Left kidney (tissue), 8 donors: Measurements from ENCODE around the gene KCTD20. TPM values are rescaled to one million over a fixed set of nuclear protein-coding genes. Genes with fewer than 3 reads are reported as not detected.
"Not testable (repeated sequence)": the region's sequence is repeated elsewhere in the genome, so short reads cannot be mapped to it uniquely, and the experiment has no call there.

Source experiments
- DNase-seq: peaks from one replicate; pipeline ENCODE4 v3.0.0-alpha.2; 2013
- long read RNA-seq, 8 donors: transcript quantifications; one replicate each; lab custom pipeline, GENCODE V29; 2026
- polyA plus RNA-seq: library from polyadenylated mRNA; unstranded; fragments of 120-200 nt; gene quantifications from one replicate; pipeline ENCODE4 v1.2.1, GENCODE V29; 2013; ENCODE audit not compliant: insufficient read length

KCTD20 gene
- polyA plus RNA-seq, result 55.8 TPM
- long read RNA-seq, donor 1, full-length matches to known transcripts, result 15 of 15 reads
- long read RNA-seq, donor 1, partial matches to known transcripts, result 0 of 15 reads
- long read RNA-seq, donor 1, other reads (novel, unspliced or antisense), result 0 of 15 reads
- long read RNA-seq, donor 2, full-length matches to known transcripts, result 7 of 7 reads
- long read RNA-seq, donor 2, partial matches to known transcripts, result 0 of 7 reads
- long read RNA-seq, donor 2, other reads (novel, unspliced or antisense), result 0 of 7 reads
- long read RNA-seq, donor 3, full-length matches to known transcripts, result 9 of 17 reads
- long read RNA-seq, donor 3, partial matches to known transcripts, result 8 of 17 reads
- long read RNA-seq, donor 3, other reads (novel, unspliced or antisense), result 0 of 17 reads
- long read RNA-seq, donor 4, result 0 reads
- long read RNA-seq, donor 5, full-length matches to known transcripts, result 15 of 36 reads
- long read RNA-seq, donor 5, partial matches to known transcripts, result 21 of 36 reads
- long read RNA-seq, donor 5, other reads (novel, unspliced or antisense), result 0 of 36 reads
- long read RNA-seq, donor 6, full-length matches to known transcripts, result 16 of 16 reads
- long read RNA-seq, donor 6, partial matches to known transcripts, result 0 of 16 reads
- long read RNA-seq, donor 6, other reads (novel, unspliced or antisense), result 0 of 16 reads
- long read RNA-seq, donor 7, full-length matches to known transcripts, result 13 of 13 reads
- long read RNA-seq, donor 7, partial matches to known transcripts, result 0 of 13 reads
- long read RNA-seq, donor 7, other reads (novel, unspliced or antisense), result 0 of 13 reads
- long read RNA-seq, donor 8, full-length matches to known transcripts, result 5 of 5 reads
- long read RNA-seq, donor 8, partial matches to known transcripts, result 0 of 5 reads
- long read RNA-seq, donor 8, other reads (novel, unspliced or antisense), result 0 of 5 reads

DNA sequence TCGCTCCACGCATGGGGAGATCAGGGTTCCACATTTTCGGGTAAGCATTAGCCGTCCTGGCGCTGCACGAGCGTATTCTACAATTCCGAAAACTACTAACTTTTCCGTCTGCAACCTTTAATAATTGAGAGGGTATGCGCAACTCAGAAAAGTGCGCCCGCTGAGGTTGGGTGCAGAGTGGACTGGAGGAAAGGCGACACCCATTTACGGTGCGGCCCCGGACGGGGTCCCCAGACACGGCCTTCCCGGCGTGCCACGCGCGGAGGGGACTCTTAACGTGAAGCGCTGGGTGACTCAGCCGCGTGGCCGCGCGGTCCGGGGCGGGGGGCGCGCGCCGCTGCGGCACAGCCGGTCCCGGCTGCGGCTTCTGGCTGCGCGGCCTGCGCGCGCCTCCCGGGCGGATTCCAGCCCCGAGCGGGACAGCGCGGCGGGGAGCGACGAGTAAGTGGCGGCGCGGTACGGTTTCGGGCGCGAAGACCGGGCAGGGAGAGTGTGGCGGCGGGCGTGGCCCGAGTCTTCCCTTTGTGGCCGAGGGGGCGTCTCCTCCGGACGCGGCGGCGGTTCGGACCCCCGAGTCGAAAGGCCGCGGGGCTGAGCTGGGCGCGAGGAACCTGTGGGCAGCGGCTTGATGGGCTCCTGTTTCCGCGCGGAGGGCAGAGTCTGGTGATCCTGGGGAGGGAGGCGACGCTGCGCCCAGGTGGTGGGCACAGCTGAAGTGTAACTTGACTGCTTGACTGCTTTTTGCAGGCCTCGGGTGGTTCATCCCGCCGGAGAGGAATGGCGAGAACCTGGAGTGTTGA, at the start of gene KCTD20, which contains the start of gene PXT1:
Gene KCTD20 (plus strand): TSS at position 330 of the 800 bp plus-strand sequence. CDS start 27,098 bp downstream, outside the sequence.
Gene PXT1 (minus strand): TSS at position 184 of the 800 bp plus-strand sequence. CDS start 16,772 bp downstream, outside the sequence.
- DNase-seq, result peak; percentile 89

DNA sequence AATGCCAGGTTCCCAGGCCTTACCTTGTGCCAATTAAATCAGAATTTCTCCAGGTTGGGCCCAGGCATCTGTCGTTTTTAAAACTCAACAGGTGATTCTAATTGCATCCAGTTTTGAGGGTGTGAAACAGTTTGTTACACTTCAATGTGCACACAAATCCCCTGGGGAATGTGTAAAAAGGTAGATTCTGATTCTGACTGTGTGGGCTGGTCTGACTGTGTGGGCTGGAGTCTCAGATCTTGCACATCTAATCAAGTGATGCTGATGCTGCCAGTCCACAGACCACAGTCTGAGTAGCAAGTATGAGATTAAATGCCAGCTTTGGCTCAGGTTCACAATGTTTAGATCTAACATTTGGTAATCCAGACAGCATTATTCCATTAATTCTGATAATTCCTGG, 42.8 kb upstream of the KCTD20 start:
- no peak for DNase-seq

DNA sequence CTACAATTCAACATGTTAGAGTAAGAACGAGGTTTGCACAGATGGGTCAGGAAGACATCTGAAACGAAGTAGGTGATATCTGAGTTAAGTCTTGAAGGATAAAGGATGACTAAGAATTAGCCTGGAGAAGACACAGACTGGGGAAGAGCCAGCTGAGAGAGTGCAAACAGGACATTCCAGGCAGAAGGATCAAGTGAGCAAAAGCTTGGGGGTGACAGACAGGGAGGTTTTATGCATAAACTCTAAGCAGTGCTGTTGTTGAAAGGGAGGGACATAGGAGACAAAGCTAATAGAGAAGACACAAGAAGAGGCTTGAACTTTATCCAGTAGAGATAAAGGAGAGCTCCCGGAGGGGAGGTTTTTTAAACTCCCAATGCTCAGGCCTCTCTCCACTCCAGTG, 40.3 kb upstream of the KCTD20 start:
- DNase-seq, result no peak

DNA sequence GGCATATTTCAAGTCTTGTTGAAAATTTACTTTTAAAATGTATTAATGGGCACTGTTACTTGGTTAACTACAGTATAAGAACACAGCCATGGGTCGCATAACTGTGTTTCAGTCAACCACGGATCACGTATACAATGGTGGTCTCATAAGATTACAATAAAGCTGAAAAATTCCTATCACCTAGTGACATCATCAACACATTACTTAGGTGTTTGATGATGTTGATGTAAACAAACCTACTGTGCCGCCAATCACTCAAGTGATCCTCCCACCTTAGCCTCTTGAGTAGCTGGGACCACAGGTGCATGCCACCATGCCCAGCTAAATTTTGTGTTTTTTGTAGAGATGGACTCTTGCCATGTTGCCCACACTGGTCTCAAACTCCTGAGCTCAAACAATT, 38.6 kb upstream of the KCTD20 start:
- no peak for DNase-seq

DNA sequence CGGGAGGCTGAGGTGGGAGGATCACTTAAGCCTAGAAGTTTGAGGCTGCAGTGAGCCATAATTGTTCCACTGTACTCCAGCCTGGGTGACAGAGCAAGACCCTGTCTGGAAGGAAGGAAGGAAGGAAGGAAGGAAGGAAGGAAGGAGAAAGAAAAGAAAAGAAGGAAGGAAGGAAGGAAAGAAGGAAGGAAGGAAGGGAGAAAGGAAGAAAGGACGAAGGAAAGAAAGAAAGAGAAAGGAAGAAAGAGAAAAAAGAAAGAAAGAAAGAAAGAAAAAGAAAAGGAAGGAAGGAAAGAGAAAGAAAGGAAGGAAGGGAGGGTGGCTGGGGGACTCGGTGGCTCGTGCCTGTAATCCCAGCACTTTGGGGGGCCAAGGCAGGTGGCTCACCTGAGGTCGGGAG, 33.1 kb upstream of the KCTD20 start:
- not testable (repeated sequence) for DNase-seq

DNA sequence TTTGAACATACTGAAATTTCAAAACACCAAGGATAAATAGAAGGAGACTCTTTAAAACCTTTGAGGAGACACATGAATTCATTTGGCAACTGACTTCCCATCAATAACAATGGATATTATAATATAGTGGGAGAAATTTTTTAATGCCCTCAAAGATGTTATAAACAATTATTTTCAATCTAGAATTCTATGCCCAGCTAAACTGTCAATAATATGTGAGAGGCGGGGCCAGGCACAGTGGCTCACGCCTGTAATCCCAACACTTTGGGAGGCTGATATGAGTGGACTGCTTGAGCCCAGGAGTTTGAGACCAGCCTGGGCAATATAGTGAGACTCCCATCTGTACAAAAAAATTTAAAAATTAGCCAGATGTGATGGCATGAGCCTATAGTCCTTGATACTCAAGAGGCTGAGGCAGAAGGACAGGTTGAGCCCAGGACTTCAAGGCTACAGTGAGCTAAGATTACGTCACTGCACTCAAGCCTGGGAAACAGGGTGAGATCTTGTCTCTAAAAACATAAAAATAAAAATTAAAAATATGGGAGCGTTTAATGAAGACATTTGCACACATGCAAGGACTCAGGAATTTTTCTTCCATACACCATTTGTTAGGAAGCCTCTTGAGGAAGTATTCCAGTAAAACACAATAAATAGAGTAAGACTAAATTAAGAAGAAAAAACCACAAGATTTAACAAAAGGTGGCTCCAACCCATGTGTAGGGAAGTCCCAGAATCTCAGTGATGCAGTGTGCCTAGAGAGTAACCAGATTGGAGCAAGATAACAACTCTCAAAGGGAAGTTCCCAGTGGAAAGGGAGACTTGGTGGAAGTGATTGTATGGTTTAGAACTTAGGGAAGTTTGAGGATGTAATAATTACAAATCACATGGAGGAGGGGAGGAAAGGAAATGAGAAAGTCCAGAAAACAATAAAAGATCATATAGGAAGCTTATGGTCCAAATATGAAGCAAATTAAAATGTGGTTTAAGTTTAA, 29.0 kb upstream of the KCTD20 start:
- DNase-seq, result no peak

DNA sequence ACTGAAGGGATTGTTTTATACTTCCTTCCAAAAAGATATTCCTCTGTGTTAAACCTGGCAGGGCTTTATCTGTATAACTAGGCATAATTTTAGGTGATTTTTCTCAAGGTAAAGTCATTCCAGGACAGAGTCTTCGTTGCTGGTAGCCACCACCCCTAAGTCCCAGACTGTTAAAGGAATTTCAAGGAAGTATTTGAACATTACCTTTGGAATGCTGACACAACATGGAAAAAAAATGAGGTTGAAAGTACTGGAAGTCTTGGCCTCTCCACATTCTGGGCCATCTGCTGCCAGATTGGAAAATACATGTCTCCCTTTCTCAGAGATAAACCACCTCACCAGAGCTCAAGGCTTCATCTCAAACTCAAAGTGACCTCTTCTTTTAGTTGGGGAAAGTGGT, 28.3 kb upstream of the KCTD20 start:
- no peak for DNase-seq

DNA sequence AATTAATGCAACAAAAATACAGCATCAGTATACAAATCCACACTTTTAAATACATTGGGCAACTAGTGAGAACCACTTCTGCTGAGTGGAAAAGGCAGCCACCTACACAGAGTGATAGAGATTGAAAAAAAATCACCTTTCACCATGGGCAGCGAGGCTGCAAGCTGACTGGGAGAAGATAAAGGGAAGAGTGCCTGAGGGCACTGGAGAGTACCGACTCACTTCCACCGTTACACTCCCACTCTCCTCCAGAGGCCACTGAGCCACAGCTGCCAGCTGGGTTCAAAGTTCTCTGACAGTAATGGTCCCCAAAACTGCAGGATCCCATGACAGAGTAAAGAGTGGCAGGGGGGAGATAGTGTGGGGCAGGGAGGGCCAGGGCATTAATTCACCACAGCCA, 24.2 kb upstream of the KCTD20 start:
- DNase-seq, result no peak

DNA sequence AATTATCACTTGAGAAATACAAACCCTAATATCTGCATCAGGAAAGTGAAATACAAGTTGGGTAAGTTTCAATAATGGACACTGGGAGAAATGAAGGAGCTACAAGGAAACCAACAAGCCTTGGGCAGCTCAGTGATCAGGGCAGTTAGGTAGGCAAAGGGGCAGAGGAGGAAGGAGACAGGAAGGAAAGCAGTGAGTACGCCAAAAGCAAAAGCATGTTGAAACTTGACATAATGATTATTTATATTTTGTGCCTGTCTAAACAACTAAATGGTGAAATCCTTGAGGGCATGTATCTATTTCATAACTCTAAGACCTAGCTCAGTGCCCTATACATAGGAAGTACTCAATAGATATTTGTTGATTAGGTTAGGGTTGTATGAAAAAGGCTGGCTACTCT, 23.5 kb upstream of the KCTD20 start:
- DNase-seq, result no peak

DNA sequence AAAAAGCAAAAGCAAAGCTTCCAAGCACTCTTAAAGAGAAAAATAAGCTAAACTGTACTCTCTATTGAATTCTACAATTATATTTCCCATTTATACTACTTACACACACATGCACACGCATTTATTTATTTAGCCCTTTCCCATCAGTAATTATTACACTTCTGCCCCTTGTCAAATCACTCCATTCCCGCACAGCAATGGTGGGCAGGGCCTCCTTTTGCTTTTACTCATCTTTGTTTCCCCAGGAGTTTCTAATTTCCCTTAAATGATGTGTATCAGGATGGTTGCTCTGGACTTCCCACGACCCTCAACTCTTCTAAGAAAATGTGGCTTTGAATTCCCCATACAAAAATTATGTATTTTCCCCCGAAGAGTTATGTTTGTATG, 20.1 kb upstream of the KCTD20 start:
- no peak for DNase-seq

DNA sequence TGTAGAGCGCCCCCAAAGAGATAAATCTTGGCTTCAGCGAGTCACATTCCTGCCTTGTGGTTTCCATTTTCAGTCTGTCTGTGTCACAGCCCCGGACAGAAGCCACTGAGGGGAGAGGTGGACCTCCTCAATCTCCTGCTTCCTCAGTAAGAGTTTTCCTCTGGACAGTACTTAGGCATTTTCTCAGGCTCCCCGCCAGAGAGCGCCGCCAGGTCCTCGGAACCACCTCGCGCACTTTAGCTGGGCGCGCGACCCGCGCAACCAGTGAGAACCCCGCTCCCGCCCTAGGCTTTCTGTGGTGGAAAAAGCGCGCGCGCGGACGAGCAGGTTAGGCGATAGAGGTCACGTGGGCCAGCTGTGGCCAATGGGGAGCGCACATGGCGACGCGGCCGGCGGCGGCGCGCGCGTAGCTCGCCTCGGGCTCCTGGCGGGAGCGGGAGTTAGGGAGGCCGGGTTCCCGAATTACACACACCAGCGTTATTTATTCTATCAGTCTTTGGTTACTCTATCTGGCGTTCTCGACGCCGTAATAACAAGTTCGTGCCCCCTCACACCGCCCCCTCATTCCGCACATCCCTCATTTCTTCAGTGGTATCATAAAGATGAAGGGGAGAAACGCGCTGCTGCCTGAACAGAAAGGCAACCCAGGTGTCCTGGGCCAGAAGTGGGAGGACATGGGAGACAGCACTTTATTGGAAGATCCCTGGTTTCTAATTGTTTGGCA, 19.5 kb upstream of the KCTD20 start:
- peak; percentile 98 for DNase-seq

DNA sequence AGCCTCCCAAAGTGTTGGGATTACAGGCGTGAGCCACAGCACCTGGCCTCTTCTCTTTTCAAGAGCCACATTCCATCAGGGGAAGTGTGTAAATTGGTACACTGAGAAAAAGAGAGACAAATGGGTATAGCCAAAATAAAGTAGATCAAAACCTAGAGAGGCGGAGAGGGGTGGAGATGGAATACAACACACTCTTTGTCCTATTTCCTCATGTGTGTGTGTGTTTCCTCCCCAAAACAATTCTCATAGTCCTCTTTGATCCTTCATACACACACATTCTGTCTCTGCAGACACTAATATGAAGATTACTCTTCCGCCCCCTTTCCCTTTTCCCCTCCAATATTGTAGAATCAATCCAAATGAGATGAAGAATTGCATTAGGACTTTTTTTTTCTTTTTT, 16.2 kb upstream of the KCTD20 start:
- DNase-seq, result no peak

DNA sequence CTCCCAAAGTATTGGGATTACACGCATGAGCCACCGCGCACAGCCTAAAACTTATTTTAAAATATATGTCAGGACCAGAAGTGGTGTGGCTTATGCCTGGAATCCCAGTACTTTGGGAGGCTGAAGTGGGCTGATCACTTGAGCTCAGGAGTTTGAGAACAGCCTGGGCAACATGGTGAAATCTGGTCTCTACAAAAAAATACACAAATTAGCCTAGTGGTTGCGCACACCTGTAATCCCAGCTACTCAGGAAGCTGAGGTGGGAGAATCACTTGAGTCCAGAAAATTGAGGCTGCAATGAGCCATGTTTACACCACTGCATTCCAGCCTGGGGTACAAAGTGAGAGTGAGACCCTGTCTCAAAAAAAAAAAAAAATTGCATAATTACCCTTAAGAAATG, 13.9 kb upstream of the KCTD20 start:
- DNase-seq, result no peak

DNA sequence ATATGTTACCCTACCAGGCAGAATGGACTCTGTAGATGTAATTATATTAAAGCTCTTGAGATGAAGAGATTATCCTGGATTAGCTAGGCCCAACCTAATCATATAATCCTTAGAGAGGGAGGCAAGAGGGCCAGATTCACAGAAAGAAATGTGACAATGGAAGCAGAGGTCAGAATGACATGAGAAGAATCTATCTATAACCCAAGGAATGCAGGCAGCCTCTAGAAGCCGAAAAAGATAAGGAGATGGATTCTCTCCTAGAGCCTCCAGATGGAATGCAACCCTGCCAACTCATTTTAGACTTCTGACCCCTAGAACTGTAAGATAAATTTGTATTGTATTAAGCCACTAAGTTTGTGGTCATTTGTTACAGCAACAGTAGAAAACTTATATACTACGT, 12.4 kb upstream of the KCTD20 start:
- DNase-seq, result no peak

DNA sequence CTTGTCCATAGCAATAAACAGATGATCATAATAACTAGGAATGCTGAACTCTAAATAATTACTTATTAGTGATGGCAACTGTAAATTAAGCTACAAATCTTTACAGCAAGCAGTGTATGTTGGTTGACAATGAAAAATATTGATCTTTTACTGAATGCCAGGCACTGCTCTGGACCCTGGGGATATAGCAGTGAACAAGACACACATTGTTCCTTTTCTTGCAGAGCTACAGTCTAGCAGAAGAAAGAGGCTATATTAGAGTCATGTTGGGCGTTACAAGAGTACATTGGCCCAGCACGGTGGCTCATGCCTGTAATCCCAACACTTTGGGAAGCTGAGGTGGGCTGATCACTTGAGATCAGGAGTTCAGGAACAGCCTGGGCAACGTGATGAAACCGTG, 11.6 kb upstream of the KCTD20 start:
- DNase-seq, result no peak

DNA sequence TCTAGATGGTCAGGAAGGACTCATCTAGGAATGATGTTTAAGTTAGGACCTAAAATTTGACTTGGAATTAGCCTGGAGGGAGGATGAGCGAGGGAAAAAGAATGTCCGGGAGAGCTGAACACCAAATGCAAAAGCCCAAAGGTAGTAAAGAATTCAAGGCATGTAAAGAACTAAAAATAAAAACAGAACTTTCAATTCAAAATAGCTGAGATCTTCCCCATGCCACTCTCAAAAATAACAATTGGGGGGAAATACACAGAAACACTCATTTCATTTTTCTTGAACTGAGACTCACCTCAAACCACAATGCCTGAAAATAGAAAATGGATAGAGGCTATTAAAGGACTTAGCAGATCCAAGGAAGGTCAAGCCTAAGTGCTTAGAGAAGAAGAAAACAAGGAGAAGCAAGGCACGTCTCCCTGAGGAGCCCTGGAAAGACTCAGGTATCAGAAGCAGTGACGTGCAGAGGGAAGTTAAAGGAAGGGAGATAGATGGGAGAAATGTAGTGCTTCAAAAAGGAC, 10.6 kb upstream of the KCTD20 start:
- DNase-seq, result no peak

DNA sequence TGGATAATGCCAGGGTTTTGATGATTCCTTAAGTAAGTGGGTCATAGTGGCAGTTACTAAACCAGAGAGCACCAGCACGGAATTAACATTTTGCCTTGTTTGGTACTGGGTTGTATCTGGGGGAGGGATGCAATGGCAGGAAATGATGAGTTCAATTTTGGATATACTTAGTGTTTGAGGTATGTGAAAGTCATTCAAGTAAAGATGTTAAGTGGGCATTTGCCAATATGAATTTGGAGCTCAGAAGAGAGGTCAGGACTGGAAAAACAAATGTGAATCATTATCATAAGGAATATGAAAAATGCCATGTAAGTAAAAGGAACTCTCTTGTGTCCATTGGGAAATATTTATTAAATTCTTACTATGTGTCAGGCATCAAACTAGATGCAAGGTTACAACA, 6.3 kb upstream of the KCTD20 start:
- no peak for DNase-seq

DNA sequence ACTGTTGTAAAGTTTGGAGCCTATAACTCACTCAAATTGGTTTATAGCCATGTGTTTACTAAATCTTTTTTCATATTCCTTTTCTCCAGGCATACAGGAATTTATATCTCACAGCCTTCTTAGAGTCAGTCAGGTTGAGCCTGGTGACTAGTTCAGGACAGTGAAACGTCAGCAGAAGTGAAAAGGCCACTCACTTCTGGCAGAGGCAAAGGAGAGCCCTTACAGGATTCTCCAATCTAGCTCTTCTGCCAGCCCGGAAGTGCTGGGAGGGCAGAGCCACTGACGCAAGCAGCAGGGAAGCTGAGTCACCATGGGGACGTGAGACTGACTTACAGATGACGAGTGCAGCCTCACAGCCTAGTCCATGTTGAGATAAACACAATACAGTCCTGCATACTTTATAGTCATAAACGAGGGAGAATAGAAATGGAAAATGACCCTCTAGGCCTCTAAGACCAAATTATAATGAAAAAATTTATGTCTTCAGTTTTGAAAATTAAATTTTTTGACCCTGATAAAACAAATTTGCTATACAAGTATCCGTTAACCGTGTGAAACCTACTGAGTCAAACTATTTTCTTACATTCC, 1.4 kb upstream of the KCTD20 start:
- no peak for DNase-seq

DNA sequence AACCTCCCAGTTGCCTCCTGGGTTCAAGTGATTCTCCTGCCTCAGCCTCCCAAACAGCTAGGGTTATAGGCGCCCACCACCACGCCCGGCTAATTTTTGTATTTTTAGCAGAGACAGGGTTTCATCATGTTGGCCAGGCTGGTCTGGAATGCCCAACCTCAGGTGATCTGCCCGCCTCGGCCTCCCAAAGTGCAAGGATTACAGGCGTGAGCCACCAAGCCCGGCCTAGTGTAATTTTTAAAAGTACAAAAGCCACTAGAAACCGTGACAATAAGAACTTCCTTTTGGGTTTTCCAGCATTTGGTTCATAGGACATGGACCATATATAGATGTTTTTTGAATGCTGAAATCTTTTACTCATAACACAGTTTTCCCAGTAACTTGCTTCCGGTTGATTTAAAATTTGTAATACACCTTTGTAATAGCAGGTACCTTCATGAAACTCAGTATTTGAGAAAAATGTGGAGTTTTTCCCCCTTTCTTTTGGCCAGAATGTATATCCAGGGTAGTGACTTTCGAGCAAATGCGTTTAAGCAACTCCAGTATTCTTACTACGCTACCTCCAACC, 613 bp upstream of the KCTD20 start:
- DNase-seq, result no peak
